Thoracic aorta (tissue), 2 donors: Measurements from ENCODE around the gene ADCYAP1. TPM values are rescaled to one million over a fixed set of nuclear protein-coding genes. Genes with fewer than 3 reads are reported as not detected.

Source experiments
- ATAC-seq: fragments of 150-250 bp; one replicate; pipeline ENCODE4 v1.8.0; 2017; ENCODE audit warnings: low read depth; ENCODE audit not compliant: insufficient number of reproducible peaks, low FRiP score
- DNase-seq: peaks from one replicate; pipeline ENCODE4 v3.0.0-alpha.2; 2020; ENCODE audit warnings: low spot score
- H3K27ac ChIP-seq, 2 donors: fragments of 200-600 bp; sonication (generic); 1 replicate in 1 of 2; 2 replicates in 1 of 2; pipeline ENCODE4 v1.5.1; 2016; ENCODE audit warnings: mild to moderate bottlenecking in 2 of 2, moderate library complexity in 2 of 2
- H3K27me3 ChIP-seq: fragments of 200-600 bp; sonication (generic); replicated peaks from 2 replicates; pipeline ENCODE4 v1.6.0; 2016; ENCODE audit warnings: mild to moderate bottlenecking; ENCODE audit not compliant: insufficient read depth
- H3K36me3 ChIP-seq: fragments of 200-600 bp; sonication (generic); one replicate; pipeline ENCODE4 v1.5.1; 2016
- H3K4me1 ChIP-seq, 2 donors: fragments of 200-600 bp; sonication (generic); 1 replicate in 1 of 2; 2 replicates in 1 of 2; pipeline versions ENCODE4 v1.5.1 to v1.6.0; 2016; ENCODE audit warnings: low read depth in 2 of 2, mild to moderate bottlenecking in 1 of 2; ENCODE audit not compliant: control insufficient read depth in 1 of 2
- H3K4me3 ChIP-seq: fragments of 200-600 bp; sonication (generic); 2 replicates; pipeline ENCODE4 v1.5.1; 2016; ENCODE audit warnings: mild to moderate bottlenecking
- H3K9me3 ChIP-seq: fragments of 200-600 bp; sonication (generic); 2 replicates; pipeline ENCODE4 v1.5.1; 2016
- total RNA-seq, 2 donors: library from RNA; depleted of rRNA; stranded (reverse); fragments of >200 nt; gene quantifications; one replicate each; pipeline versions ENCODE4 v1.1.0 to v1.2.3, GENCODE V29; 2016
- TF ChIP-seq, protein P1 (sequence below): fragments of 200-600 bp; sonication (generic); IDR thresholded peaks from one replicate; pipeline ENCODE4 v1.5.1; 2019; ENCODE audit warnings: antibody characterized with exemption

ADCYAP1 gene
- total RNA-seq, 2 donors from 2014 or later, result 1.3 to 15.3 TPM

DNA sequence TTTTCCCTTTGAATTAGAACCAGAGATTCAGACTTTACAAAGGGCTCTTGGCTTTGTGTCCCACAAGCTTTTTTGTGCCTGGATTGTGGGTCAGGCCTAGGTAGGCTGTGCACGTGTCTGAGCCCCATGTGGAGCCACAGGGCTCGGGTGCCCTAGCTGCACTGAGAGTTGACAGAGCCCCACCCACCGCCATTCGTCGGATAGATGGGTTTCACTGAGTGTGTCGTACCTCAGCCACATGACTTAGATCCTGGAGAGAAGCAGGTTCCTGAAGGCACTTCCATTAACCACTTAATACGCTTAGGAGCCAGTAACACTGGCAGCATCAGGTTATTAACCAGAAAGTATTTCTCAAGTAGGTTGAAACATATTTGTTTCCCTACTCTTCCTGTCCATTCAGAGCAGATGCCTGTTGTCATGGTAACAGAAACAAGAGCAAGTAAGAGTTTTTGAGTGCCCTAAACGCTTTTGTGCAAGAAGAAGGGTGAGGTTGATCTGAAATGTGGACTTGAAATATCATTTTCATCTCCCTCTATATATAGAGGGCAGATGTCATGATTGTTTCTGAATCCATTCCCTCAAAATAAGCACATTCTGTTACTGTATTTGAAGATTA lies 30.0 kb downstream of the ADCYAP1 start:
- Histone ChIP-seq H3K27ac (no peak overlapping the region), H3K36me3 (no peaks in the 10 kb centered on the region), H3K4me3 (no peak overlapping the region), H3K4me1 (no peaks in the 10 kb centered on the region), H3K27me3 (no peaks in the 10 kb centered on the region), H3K9me3 (no peaks in the 10 kb centered on the region)
- no peak for DNase-seq
- TF ChIP-seq, protein P1, sequence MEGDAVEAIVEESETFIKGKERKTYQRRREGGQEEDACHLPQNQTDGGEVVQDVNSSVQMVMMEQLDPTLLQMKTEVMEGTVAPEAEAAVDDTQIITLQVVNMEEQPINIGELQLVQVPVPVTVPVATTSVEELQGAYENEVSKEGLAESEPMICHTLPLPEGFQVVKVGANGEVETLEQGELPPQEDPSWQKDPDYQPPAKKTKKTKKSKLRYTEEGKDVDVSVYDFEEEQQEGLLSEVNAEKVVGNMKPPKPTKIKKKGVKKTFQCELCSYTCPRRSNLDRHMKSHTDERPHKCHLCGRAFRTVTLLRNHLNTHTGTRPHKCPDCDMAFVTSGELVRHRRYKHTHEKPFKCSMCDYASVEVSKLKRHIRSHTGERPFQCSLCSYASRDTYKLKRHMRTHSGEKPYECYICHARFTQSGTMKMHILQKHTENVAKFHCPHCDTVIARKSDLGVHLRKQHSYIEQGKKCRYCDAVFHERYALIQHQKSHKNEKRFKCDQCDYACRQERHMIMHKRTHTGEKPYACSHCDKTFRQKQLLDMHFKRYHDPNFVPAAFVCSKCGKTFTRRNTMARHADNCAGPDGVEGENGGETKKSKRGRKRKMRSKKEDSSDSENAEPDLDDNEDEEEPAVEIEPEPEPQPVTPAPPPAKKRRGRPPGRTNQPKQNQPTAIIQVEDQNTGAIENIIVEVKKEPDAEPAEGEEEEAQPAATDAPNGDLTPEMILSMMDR, result no peak
- no peak for ATAC-seq

DNA sequence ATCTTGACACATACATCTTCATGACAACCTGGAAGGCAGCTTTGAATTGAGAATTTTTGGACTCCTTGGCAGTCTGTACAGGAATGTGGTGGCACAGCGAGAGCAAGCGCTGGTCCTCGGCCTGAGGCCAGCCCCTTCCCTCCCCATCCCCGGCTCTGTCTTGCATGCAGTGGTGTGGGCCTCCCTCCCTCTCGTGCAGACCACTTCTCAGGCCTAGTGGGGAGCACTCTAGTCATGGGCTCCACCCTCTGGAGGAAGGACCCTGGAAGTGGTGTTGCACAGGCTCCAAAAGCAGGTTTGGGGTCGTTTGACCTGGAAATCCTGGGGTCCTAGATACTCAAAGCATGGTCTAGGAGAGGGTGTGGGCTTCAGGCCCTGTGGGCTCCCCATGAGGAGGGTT lies 32.3 kb downstream of the ADCYAP1 start:
- Histone ChIP-seq H3K9me3 (no peaks in the 10 kb centered on the region), H3K4me1 (no peaks in the 10 kb centered on the region)
- TF ChIP-seq, protein P1, result no peak

DNA sequence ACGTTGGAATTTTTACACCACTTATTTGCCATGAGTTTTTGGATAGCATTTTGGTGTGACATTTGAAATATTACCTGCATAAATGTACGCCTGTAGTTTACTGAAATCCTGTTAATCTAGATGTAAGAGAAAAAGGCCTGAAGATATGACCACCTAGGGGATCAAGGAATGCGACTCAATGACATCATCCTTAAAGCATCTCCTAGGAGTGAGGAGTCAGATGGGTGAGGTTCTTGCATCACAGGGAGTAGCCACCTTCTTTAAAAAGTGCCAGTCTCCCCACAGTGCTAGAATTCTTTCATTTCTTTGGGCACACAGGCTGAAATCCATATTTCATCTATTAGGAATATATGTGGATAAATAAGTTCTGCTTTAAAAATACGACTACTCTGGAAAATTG lies 34.5 kb downstream of the ADCYAP1 start:
- TF ChIP-seq, protein P1, result no peak
- H3K27me3 ChIP-seq, result no peaks in the 10 kb centered on the region
- H3K4me3 ChIP-seq, result no peak overlapping the region
- no peaks in the 10 kb centered on the region for H3K4me1 ChIP-seq
- H3K27ac ChIP-seq, result no peak overlapping the region
- no peaks in the 10 kb centered on the region for H3K9me3 ChIP-seq
- ATAC-seq, result no peak
- no peaks in the 10 kb centered on the region for H3K36me3 ChIP-seq
- DNase-seq, result no peak

More for the DNA sequence above, 32.3 kb downstream of the ADCYAP1 start:
- H3K27me3 ChIP-seq, result no peaks in the 10 kb centered on the region
- no peak for ATAC-seq
- DNase-seq, result no peak
- no peaks in the 10 kb centered on the region for H3K36me3 ChIP-seq
- H3K4me3 ChIP-seq, result no peak overlapping the region
- H3K27ac ChIP-seq, result no peak overlapping the region

DNA sequence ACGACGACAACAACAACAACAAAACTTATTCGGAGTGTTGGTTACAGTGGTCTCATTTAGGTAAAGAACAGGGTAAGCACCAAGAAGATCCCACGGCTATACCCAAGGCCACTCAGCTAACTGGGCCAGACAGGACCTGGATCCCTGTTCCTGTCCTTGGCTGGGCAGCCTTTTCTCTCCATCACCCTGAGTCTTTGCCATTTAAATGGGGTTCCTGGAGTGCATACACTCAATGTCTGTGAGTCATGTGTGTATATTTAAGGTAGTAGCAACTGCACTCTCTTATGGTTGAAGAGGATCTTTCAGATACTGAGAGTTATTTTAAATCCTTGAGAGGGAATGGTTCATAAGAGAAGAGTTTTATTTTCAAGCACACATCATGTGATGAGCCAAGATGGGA lies 35.3 kb downstream of the ADCYAP1 start:
- no peak overlapping the region for H3K27ac ChIP-seq
- TF ChIP-seq, protein P1, result no peak
- no peaks in the 10 kb centered on the region for H3K36me3 ChIP-seq
- no peaks in the 10 kb centered on the region for H3K27me3 ChIP-seq
- no peaks in the 10 kb centered on the region for H3K4me1 ChIP-seq
- DNase-seq, result no peak
- H3K9me3 ChIP-seq, result no peaks in the 10 kb centered on the region
- no peak overlapping the region for H3K4me3 ChIP-seq
- ATAC-seq, result no peak

DNA sequence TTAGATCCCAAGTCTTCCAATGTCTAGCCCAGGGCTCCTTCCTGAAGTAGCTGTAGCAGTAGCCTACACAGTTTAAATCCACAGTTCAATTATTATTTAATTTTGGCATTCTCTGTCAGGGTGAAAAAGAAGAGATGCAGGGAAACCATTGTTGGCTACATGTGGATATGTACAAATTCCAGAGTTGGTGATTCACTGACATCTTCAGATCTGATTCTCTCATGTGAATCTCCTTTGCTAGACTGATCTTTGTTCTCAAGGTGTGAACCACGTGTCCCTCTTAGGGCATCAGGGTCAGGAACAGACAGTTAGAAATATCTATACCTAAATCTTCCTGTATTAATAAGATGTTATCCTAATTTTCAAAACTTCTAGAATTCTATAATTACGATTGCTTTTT lies 36.7 kb downstream of the ADCYAP1 start:
- ATAC-seq (no peak), DNase-seq (no peak)
- Histone ChIP-seq H3K27me3 (no peaks in the 10 kb centered on the region), H3K27ac (no peak overlapping the region), H3K9me3 (no peaks in the 10 kb centered on the region), H3K4me3 (no peak overlapping the region), H3K4me1 (no peaks in the 10 kb centered on the region), H3K36me3 (no peaks in the 10 kb centered on the region)
- TF ChIP-seq, protein P1, result no peak
